ENCODE results near the gene CD3E. TPM values are rescaled to one million over a fixed set of nuclear protein-coding genes. Genes with fewer than 3 reads are reported as not detected.

Gene CD3E
- total and polyA plus RNA-seq, 9 of the 15 experiments (the other 6 are each of a cell fraction or from before 2014, with no cell fraction given) = 0.07 to 0.62 (median 0.19) TPM; not detected in 5

DNA sequence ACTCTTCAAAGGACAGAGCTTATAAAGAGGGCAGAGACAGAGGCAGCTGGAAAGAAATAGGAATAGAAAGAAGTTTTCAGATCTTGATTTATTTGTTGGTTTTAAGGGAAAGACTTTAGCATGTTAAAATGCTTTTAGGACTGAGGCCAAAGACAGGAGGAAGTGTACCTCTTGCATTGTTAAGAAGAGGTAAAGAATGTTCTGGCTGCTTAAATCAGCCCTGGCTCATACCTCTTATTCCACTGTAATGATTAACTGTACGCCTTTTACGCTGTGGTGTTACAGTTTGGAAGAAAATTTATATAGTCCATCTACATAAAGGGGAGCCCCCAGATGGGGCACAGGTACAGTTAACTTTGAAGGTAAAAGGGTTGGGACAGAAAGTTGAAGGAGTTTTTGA lies 30.3 kb upstream of the CD3E start:
- Histone ChIP-seq H4K20me1 (replicated peaks; ENCODE audit: control insufficient read depth, insufficient read depth, low read length) (no peaks in the 10 kb centered on the region), H3K4me1 (replicated peaks in 1 of 2; ENCODE audit: control insufficient read depth in 2 of 2, insufficient read depth in 2 of 2, low read length in 2 of 2) (no peaks in the 10 kb centered on the region), H3K79me2 (ENCODE audit: control insufficient read depth, insufficient read depth, low read length) (no peaks in the 10 kb centered on the region), H3K9me1 (ENCODE audit: control insufficient read depth, insufficient read depth, low read length) (no peaks in the 10 kb centered on the region), H3K27ac (ENCODE audit: extremely low read depth, low read depth, low read length) (no peak overlapping the region), H3K4me2 (ENCODE audit: insufficient read depth, low read length) (no peak overlapping the region), H3K27me3 (ENCODE audit: control insufficient read depth in 2 of 2, insufficient read depth in 2 of 2, low read length in 2 of 2) (peaks cover 7 to 21% of the 10 kb centered on the region in 2 experiments; a peak in 4 of 5 replicates), H3K9me3 (replicated peaks; ENCODE audit: control insufficient read depth, insufficient read depth, low read depth, low read length) (no peaks in the 10 kb centered on the region), H3K36me3 (ENCODE audit: control insufficient read depth, insufficient read depth, low read length) (no peaks in the 10 kb centered on the region), H2AFZ (ENCODE audit: low read depth, low read length) (no peak overlapping the region), H3K9ac (ENCODE audit: insufficient read depth in 1 of 2, low read depth in 2 of 2, low read length in 2 of 2) (no peak overlapping the region), H3K4me3 (no peak overlapping the region)
- TF ChIP-seq BCOR (IDR thresholded peaks at IDR 0.05) (no peak), NFXL1 (CRISPR knock-in tag; IDR thresholded peaks at IDR 0.05) (no peak), ARID3A (IDR thresholded peaks at IDR 0.05; ENCODE audit: borderline replicate concordance, low read depth, low read length) (no peak), MTA1 (IDR thresholded peaks at IDR 0.05; ENCODE audit: borderline replicate concordance) (no peak), ZKSCAN1 (IDR thresholded peaks at IDR 0.05; ENCODE audit: low read depth, low read length) (no peak), PCBP1 (IDR thresholded peaks at IDR 0.05; ENCODE audit: low read depth, low read length, poor library complexity, severe bottlenecking) (no peak)
- CTCF ChIA-PET (ENCODE audit: low intra/inter-chr PET ratio) = no interaction called here
- no peak for FAIRE-seq
- BruUV-seq (replicated peaks) = no TSS peak
- intact Hi-C loops (cut with micrococcal nuclease) (no loop called here), in situ Hi-C loops (cut with MboI) (no loop called here)
- POLR2A ChIA-PET = interaction anchor here (0.7 kb wide), 1 partner anchor 317 kb away, joined by 3 read pairs; no protein-coding TSS in a partner anchor
- ATAC-seq = no peak
- 11% methylated on average over 2 of the region's 2 CpGs for WGBS (ENCODE audit: insufficient coverage, low coverage, missing lambda C conversion rate)
- no peak for DNase-seq (ENCODE audit: extremely low read depth in 1 of 4, low spot score in 3 of 4)

Data from K562 (cell line).